Natural killer cell treated with Interleukin-12 subunit alpha and Interleukin-12 subunit beta and Interleukin-15 and Interleukin-18, amount 100 ng/mL, for 72 hours (primary cell): ENCODE data around the gene MIPOL1. TPM values are rescaled to one million over a fixed set of nuclear protein-coding genes. Genes with fewer than 3 reads are reported as not detected.
"Not testable (repeated sequence)": the region's sequence is repeated elsewhere in the genome, so short reads cannot be mapped to it uniquely, and the experiment has no call there.

Source experiments
- ATAC-seq, 2 donors: fragments of 150-1000 bp; cut with Tn5 transposase in 1 of 2; sonication (Bioruptor Pico), chemical (Tn5 transposase) in 1 of 2; 2 replicates each; pipeline ENCODE4 v1.10.0; 2021
- DNase-seq: peaks from one replicate; pipeline ENCODE4 v3.0.0; 2022; ENCODE audit warnings: low spot score
- H3K27ac Mint-ChIP-seq, 2 donors: 1 replicate in 1 of 2; 2 replicates in 1 of 2; pipeline ENCODE4 v1.8.0; 2022; ENCODE audit warnings: mixed read lengths in 2 of 2, mild to moderate bottlenecking in 1 of 2, moderate library complexity in 1 of 2
- H3K27me3 Mint-ChIP-seq, 2 donors: 1 replicate in 1 of 2; 2 replicates in 1 of 2; pipeline ENCODE4 v1.8.0; 2022; ENCODE audit warnings: mixed read lengths in 2 of 2
- H3K36me3 Mint-ChIP-seq: one replicate; pipeline ENCODE4 v1.8.0; 2022; ENCODE audit warnings: mixed read lengths
- H3K4me1 Mint-ChIP-seq, 2 donors: 1 replicate in 1 of 2; 2 replicates in 1 of 2; pipeline ENCODE4 v1.8.0; 2022; ENCODE audit warnings: low read depth in 2 of 2, mixed read lengths in 2 of 2, mild to moderate bottlenecking in 1 of 2
- H3K4me3 Mint-ChIP-seq: one replicate; pipeline ENCODE4 v1.8.0; 2022; ENCODE audit warnings: mixed read lengths
- H3K9me3 Mint-ChIP-seq: 2 replicates; pipeline ENCODE4 v1.8.0; 2022; ENCODE audit warnings: mixed read lengths
- total RNA-seq, 2 donors: library from RNA; stranded (reverse); gene quantifications; one replicate each; pipeline ENCODE4 v1.2.3, GENCODE V29; 2022

MIPOL1 gene
- total RNA-seq, 2 donors from 2014 or later = not detected

DNA sequence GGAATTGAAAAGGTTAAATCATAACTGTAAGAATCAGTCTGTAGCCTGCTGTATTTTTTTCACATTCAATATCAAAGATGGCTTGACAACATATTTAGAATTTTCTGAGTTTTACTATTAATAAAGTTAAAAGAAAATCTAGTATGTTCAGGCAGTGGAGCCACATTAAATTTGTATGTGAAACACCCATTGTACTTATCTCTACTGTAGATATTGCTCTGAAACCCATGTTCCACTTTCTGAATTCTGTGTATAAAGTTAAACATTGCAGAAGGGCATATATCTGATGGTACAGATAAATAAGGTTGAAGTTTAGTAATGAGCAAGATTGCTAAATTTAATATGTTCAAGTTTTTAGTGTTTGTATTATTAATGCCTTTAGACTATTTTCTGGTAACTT is 224.6 kb downstream of the MIPOL1 start:
- Mint-ChIP-seq H3K4me1 (no peaks in the 10 kb centered on the region), H3K36me3 (no peaks in the 10 kb centered on the region), H3K27me3 (no peaks in the 10 kb centered on the region), H3K27ac (no peak overlapping the region), H3K4me3 (no peak overlapping the region), H3K9me3 (peaks cover 10% of the 10 kb centered on the region)
- no peak for DNase-seq
- no peak for ATAC-seq

DNA sequence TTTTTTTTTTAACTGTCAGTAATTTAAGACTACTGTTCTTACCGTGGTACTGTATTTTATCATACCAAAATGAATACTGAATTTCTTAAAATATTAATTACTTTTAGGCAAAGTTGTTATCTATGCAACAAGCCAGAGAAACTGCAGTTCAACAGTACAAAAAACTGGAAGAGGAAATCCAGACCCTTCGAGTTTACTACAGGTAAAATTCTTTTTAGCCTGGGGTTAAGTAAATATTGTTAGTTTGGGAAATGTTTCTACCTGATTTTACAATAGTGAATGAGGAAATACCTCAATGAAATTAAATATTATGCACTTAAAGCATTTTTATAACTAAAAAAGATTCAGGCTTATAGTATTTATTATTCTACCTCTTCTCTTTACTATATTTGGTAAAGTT is 225.0 kb downstream of the MIPOL1 start:
- Mint-ChIP-seq H3K9me3 (peaks cover 10% of the 10 kb centered on the region), H3K36me3 (no peaks in the 10 kb centered on the region), H3K27ac (no peak overlapping the region), H3K27me3 (no peaks in the 10 kb centered on the region), H3K4me1 (no peaks in the 10 kb centered on the region), H3K4me3 (no peak overlapping the region)
- DNase-seq (no peak), ATAC-seq (no peak)

DNA sequence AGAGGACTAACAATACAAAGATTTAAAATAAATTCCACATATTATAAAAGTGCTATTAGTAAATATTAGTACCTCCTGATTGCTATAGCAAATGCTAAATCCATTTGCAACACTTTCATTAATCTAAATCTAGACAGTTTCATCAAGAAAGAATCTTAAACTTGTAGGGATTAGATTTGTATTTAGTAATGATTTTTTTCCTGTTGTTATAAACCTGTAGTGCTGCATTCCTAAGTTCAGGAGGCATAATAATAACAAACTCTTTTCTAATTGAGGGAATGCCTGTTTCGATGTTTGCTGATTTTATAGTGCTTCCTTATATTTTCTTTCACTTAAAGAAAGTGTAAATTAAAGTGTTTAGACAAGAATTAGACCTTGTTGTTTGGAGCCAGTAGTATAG is 231.2 kb downstream of the MIPOL1 start:
- Mint-ChIP-seq H3K4me3 (no peak overlapping the region), H3K4me1 (no peaks in the 10 kb centered on the region), H3K9me3 (peaks cover 14% of the 10 kb centered on the region), H3K27ac (no peak overlapping the region), H3K36me3 (peaks cover 6% of the 10 kb centered on the region), H3K27me3 (no peaks in the 10 kb centered on the region)
- ATAC-seq (no peak), DNase-seq (no peak)

DNA sequence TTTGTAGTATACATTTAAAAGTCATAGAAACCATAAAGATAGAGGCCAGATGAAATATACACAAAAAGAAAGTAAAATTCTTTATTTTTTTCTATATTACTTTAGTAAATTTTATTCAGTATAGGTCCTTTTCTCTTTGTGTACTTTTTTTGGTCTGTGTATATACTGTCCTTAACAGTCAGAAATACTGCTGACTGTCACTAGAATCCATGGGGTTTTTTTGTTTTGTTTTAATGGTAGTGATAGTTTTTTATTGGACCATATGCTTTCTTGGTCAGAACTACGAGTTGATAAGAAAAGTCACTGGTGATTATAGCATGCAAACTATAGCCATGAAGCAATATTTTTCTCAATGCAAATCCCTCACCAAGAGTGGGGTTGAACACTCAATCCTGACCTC is 231.9 kb downstream of the MIPOL1 start:
- no peak overlapping the region for H3K4me3 Mint-ChIP-seq
- H3K27me3 Mint-ChIP-seq = no peaks in the 10 kb centered on the region
- no peaks in the 10 kb centered on the region for H3K4me1 Mint-ChIP-seq
- H3K9me3 Mint-ChIP-seq = peaks cover 14% of the 10 kb centered on the region
- no peak for DNase-seq
- H3K36me3 Mint-ChIP-seq = peaks cover 6% of the 10 kb centered on the region
- no peak for ATAC-seq
- H3K27ac Mint-ChIP-seq = no peak overlapping the region

DNA sequence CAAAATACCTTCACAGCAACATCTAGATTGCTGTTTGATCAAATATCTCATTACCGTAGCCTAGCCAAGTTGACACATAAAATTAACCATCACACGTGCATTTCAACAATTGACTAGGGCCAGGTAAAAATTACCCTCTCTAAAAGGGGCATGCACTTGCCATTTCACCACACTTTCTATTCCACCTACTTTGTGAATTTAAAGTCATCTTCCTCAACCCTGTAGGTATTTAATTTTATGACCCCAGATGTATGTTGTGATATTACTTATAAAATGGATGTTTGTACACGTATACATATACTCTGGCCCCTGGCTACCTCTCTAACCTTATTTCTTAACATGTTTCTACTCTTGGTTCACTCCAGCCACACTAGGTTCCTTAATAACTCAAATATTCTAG is 237.1 kb downstream of the MIPOL1 start:
- ATAC-seq (no peak), DNase-seq (no peak)
- Mint-ChIP-seq H3K36me3 (peaks cover 6% of the 10 kb centered on the region), H3K4me1 (no peaks in the 10 kb centered on the region), H3K27ac (no peak overlapping the region), H3K27me3 (no peaks in the 10 kb centered on the region), H3K9me3 (peaks cover 7% of the 10 kb centered on the region), H3K4me3 (no peak overlapping the region)

DNA sequence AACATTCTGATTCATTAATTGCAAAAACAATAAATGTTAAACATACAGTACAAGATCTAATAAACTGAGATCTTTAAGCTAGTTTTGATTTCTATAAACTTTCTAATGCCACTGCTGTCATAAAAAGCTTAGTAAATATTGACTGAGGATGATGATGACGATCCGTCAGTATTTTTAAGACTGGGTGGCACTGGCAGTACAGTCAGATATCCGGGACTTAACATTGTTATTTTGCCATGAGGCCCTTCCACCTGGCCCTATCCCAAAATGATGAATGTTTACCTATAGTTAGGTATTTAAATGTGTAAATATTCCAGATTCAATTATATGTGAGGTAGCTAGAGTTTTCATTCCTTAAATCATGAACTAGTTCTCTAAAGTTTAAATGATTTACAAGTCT is 238.8 kb downstream of the MIPOL1 start:
- no peaks in the 10 kb centered on the region for H3K4me1 Mint-ChIP-seq
- DNase-seq = no peak
- H3K9me3 Mint-ChIP-seq = peaks cover 12% of the 10 kb centered on the region
- no peak for ATAC-seq
- H3K4me3 Mint-ChIP-seq = no peak overlapping the region
- H3K27ac Mint-ChIP-seq = no peak overlapping the region
- peaks cover 6% of the 10 kb centered on the region for H3K36me3 Mint-ChIP-seq
- H3K27me3 Mint-ChIP-seq = no peaks in the 10 kb centered on the region

DNA sequence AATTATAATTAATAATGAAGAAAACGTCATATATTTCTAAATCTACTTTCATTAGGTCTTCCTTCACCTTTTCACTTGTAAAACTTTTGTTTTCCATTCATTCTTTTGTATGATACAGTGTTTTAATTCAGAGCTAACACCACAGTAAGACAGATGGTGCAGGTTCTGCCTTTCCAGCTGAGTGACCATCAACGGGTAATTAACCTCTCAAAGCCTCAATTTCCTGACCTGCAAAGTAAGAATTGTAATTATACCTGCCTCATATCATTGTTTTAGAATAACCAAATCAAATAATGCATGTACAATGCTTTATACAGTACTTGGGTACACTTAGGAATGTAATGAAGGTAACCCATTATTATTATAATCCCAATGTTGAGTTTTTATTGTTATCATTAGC is 239.8 kb downstream of the MIPOL1 start:
- DNase-seq (no peak), ATAC-seq (no peak)
- no peak overlapping the region for H3K4me3 Mint-ChIP-seq
- H3K27ac Mint-ChIP-seq = no peak overlapping the region
- no peaks in the 10 kb centered on the region for H3K4me1 Mint-ChIP-seq
- no peaks in the 10 kb centered on the region for H3K36me3 Mint-ChIP-seq
- peaks cover 13% of the 10 kb centered on the region for H3K9me3 Mint-ChIP-seq
- no peaks in the 10 kb centered on the region for H3K27me3 Mint-ChIP-seq

DNA sequence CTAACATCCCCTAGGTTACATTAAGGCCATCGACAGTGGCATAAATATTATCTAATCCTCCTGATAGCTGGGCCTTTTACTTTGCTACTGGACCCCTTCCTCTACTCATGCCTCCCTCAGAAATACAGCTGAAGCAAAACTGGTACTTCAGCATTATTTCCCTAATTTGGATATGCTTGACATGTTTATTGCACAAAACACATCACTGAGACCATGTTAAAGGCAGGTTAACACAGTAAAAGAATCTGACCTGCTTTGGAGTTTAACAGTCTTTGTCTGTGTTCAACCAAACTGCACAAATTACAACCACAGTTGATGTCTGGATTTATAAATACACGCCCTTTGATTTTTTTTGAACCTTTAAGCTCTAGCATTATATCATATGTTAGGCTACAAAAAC is 240.7 kb downstream of the MIPOL1 start:
- DNase-seq = no peak
- H3K27ac Mint-ChIP-seq = no peak overlapping the region
- no peaks in the 10 kb centered on the region for H3K4me1 Mint-ChIP-seq
- H3K27me3 Mint-ChIP-seq = no peaks in the 10 kb centered on the region
- no peaks in the 10 kb centered on the region for H3K36me3 Mint-ChIP-seq
- peaks cover 13% of the 10 kb centered on the region for H3K9me3 Mint-ChIP-seq
- H3K4me3 Mint-ChIP-seq = no peak overlapping the region
- ATAC-seq = no peak

DNA sequence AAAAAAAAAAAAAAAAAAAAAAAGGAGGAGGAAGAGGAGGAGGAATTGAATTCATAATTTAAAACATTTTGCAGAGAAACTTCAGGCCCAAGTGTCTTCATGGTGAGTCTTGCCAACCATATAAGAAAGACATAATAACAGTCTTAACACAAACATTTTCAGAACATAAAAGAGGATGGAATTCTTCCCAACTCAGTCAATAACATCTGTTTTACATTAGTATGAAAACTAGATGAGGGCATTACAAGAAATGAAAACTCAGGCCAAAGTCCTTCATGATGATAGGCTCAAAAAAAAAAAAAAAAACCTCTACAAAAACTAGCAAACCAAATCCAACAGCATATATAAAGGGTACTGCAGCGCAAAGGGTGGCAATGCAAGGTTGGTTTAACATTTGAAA is 245.7 kb downstream of the MIPOL1 start:
- Mint-ChIP-seq H3K4me1 (no peaks in the 10 kb centered on the region), H3K4me3 (no peak overlapping the region), H3K27ac (no peak overlapping the region), H3K9me3 (peaks cover 13% of the 10 kb centered on the region), H3K27me3 (no peaks in the 10 kb centered on the region), H3K36me3 (no peaks in the 10 kb centered on the region)
- DNase-seq (no peak), ATAC-seq (no peak)

DNA sequence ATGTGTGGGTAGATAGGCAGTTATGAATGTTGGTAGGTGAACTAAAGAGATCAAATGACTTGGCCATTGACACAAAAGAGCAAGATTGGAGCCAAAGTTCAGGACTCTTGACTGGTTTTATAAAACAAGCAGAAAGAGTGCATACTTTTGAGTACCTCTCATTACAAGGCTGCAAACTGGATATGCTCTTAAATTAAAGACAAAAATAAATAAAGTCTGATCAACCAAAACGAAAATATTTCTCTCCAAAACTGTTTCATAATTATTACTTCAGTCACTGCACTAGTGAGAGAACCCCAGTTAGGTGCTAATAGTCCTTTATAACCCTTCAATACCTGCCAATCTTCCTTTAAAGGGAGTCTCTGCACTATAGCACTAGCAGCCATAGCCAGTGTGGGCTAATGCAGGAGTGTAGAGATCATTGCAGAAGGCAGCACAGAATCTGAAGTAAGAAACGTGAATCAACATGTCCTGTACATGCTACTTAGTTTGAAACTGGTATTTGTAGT is 250.2 kb downstream of the MIPOL1 start:
- H3K4me1 Mint-ChIP-seq = no peaks in the 10 kb centered on the region
- H3K27me3 Mint-ChIP-seq = no peaks in the 10 kb centered on the region
- no peak for DNase-seq
- ATAC-seq = no peak
- H3K4me3 Mint-ChIP-seq = no peak overlapping the region
- no peak overlapping the region for H3K27ac Mint-ChIP-seq
- H3K9me3 Mint-ChIP-seq = peaks cover 6% of the 10 kb centered on the region
- no peaks in the 10 kb centered on the region for H3K36me3 Mint-ChIP-seq

DNA sequence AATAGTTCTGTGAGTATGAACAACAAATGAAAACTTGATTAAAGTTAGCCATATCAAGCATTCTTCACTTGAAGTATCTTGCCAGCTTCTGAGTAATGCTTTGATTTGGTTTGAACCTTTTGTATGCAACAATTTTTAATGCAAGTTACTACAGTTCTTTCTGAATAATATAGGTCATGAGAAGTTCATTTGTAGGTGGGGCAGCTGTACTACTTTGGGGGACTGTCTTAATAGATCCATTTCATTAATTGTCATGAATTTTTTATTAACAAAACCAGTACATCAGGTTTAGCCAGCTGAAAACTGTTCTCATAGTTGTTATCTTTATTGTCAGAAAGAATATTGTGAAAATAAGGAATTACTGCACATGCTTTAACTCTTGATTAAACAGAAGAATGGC is 254.6 kb downstream of the MIPOL1 start:
- DNase-seq = no peak
- Mint-ChIP-seq H3K27me3 (no peaks in the 10 kb centered on the region), H3K4me3 (no peak overlapping the region), H3K9me3 (peaks cover 7% of the 10 kb centered on the region), H3K4me1 (no peaks in the 10 kb centered on the region), H3K36me3 (no peaks in the 10 kb centered on the region), H3K27ac (no peak overlapping the region)
- no peak for ATAC-seq

DNA sequence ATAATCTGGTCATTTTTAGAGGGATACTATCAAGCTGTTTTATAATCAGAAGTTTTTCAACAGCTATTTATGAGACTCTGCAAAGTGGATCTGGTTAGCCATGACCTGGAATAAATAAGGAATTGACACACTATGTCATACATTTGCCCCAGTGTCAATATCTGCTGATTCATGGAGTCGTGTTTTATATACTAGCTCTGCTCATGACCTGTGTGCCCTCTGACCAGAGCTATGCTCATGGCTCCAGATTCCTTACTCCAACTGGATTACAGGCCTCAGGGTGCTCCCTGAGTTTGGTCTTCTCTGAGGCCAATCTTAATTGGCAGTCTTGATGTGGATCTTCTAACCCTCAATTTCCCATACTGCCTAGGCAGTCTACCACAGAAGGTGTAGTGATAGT is 256.2 kb downstream of the MIPOL1 start:
- DNase-seq (no peak), ATAC-seq (no peak)
- no peak overlapping the region for H3K4me3 Mint-ChIP-seq
- no peak overlapping the region for H3K27ac Mint-ChIP-seq
- no peaks in the 10 kb centered on the region for H3K4me1 Mint-ChIP-seq
- H3K9me3 Mint-ChIP-seq = peaks cover 7% of the 10 kb centered on the region
- no peaks in the 10 kb centered on the region for H3K27me3 Mint-ChIP-seq
- no peaks in the 10 kb centered on the region for H3K36me3 Mint-ChIP-seq

DNA sequence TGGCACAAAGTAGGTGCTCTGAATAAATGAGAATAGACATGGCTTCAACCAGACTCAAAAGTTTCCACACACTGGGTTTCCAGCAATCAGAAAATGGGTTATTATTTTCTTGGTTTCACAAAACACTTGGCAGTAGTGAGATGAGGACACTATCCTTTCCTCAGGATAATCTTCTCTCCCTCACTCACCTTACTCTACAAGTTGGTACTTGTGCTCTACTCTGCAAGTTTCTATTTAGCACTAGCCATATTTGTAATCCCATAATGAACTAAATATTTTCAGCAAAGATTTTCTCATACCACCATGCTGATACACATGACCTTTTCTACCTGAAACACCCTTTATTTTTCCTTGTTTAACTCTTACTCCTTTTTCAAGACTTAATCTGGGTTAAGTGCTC is 259.6 kb downstream of the MIPOL1 start:
- ATAC-seq (no peak), DNase-seq (no peak)
- H3K27me3 Mint-ChIP-seq = no peaks in the 10 kb centered on the region
- peaks cover 15% of the 10 kb centered on the region for H3K9me3 Mint-ChIP-seq
- no peaks in the 10 kb centered on the region for H3K4me1 Mint-ChIP-seq
- H3K36me3 Mint-ChIP-seq = peaks cover 6% of the 10 kb centered on the region
- H3K4me3 Mint-ChIP-seq = no peak overlapping the region
- H3K27ac Mint-ChIP-seq = no peak overlapping the region

DNA sequence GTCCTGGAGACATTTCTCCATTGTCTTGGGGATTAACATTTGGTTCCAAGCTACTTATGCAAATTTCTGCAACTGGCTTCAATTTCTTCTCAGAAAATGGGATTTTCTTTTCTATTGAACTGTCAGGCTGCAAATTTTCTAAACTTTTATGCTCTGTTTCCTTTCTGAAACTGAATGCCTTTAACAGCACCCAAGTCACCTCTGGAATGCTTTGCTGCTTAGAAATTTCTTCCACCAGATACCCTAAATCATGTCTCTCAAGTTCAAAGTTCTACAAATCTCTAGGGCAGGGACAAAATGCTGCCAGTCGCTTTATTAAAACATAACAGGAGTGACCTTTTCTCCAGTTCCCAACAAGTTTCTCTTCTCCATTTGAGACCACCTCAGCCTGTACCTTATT is 264.7 kb downstream of the MIPOL1 start:
- peaks cover 10% of the 10 kb centered on the region for H3K36me3 Mint-ChIP-seq
- peaks cover 21% of the 10 kb centered on the region for H3K9me3 Mint-ChIP-seq
- H3K27ac Mint-ChIP-seq, DNase-seq, H3K4me3 Mint-ChIP-seq, ATAC-seq, H3K4me1 Mint-ChIP-seq, H3K27me3 Mint-ChIP-seq: not testable (repeated sequence)

DNA sequence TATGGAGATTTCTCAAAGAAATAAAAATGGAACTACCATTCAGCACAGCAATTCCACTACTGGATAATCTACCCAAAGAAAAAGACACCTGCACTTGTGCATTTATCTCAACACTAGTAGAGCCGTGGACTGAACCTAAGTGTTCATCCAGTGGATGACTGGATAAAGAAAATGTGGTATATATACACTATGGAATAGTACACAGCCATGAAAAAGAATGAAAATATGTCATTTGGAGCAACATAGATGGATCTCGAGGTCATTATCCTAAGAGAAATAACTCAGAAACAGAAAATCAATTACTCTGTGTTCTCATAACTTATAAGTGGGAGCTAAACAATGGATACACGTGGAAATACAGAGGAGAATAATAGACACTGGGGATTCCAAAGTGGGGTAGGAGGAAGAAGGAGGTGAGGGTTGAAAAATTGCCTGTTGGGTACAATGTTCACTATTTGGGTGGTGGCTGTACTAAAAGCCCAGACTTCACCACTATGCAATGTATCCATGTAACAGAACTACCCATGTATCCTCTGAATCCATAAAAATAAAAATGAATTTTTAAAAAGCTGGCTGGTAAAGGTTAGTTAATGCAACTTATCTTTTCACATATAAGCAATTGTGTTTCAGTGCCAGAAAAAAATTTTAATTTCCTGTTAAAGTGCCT is 266.6 kb downstream of the MIPOL1 start:
- H3K4me3 Mint-ChIP-seq = no peak overlapping the region
- H3K27me3 Mint-ChIP-seq = no peaks in the 10 kb centered on the region
- H3K27ac Mint-ChIP-seq = no peak overlapping the region
- H3K36me3 Mint-ChIP-seq = peaks cover 18% of the 10 kb centered on the region
- no peak for ATAC-seq
- peaks cover 25% of the 10 kb centered on the region for H3K9me3 Mint-ChIP-seq
- no peaks in the 10 kb centered on the region for H3K4me1 Mint-ChIP-seq
- DNase-seq = no peak
